GM19452 (cell line): Measurements from ENCODE around the gene CD300C.
"Not testable (repeated sequence)": the region's sequence is repeated elsewhere in the genome, so short reads cannot be mapped to it uniquely, and the experiment has no call there.

Source experiments
- ATAC-seq: cut with Tn5 transposase; IDR thresholded peaks from one replicate; pipeline ENCODE4 v1.9.1; 2021; ENCODE audit not compliant: unreplicated experiment

The CD300C gene

DNA sequence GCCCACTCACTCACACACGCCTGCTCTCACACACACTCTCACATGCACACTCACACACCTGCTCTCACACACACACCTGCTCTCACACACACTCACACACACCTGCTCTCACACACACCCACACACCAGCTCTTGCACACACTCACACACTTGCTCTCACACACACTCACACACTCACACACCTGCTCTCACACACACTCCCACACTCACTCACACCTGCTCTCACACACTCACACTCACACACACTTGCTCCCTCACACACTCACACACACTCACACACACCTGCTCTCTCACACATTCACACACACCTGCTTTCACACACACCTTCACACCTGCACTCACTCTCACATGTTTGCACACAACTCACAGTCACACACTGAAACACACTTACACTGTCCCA, 17.4 kb upstream of the CD300C start:
- ATAC-seq = no peak

DNA sequence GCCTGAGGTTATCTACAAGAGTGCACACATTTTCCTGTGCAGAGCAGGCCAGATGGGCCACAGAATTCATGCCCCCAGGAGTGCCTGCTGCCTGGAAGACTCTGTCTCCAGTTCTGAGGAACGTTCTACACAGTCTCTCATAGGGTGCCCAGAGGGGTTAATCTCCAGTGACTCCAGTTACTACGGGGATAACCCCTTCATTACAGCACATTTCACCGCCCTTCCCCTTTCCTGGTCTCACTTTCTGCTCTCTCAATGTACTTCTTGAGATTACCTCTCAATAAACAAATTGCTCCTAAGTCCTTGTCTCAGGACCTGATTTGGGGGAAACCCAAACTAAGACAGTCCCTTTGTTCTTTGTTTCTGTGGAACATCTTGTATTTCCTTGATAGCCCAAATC, 15.7 kb upstream of the CD300C start:
- ATAC-seq = no peak

DNA sequence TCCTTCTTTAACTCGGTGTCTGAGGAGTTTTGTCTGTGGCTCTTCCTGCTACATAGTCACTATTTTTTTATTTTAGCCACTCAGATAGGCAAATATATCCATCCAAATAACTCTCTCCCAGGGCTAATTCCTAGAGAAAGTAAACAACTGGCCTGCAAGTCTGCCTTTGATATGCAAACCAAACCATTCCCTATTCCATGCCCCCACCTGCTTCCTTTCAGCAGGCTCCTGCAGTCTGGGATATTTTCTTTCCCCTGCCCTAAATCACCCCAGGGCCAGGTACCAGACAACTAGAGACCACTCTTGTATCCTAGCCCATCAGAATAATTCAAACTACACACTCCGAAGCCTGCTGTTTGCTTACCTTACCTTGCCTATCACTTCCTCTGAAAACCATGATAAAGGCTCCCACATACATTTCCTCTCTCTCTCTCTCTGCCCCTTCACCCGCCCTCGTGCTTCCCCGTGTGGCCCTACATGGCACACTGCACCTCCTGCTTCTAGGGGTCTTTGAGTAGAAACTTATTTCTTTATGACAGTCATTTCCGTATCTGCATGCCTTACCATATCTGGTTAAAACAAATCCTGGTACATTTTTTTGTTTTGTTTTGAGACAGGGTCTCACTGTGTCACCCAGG, 13.1 kb upstream of the CD300C start:
- ATAC-seq = no peak

DNA sequence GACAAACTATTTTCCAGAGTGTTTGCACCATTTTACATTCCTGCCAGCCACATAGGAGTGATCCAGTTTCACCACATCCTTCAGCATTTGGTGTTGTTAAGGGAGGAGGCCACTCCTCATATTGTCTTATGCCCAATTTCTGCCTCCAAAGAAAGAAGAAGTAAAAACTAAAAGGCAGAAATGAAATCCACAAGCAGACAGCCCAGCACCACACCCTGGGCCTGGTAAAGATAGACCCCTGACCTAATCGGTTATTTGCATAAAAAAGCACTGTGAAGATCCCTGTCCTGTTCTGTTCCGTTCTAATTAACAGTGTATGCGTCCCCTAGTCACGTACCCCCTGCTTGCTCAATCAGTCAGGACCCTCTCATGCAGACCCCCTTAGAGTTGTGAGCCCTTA, 12.5 kb upstream of the CD300C start:
- ATAC-seq = not testable (repeated sequence)

DNA sequence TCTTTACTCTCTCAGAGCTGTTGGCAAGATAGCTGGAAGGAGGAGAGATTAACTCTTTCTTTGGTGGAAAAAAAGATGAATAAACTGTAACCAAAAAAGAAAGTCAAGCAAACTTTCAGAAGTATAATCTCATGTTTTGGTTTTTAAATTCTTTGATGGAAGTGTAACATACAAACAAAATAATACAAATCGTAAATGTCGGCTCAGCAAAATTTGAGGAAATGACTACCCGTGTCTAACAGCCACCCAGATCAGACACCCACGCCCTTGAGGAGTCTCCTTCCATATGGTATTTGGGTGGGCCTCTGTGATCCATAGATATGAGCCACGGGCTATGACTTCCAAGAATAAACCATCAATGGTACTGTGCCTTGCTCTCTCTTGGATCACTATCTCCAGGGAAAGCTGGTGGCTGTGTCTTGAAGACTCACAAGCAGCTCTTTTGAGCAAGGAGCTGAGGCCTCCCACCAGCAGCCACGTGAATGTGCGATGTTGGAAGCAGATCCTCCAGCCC, 9.6 kb upstream of the CD300C start:
- ATAC-seq = no peak

DNA sequence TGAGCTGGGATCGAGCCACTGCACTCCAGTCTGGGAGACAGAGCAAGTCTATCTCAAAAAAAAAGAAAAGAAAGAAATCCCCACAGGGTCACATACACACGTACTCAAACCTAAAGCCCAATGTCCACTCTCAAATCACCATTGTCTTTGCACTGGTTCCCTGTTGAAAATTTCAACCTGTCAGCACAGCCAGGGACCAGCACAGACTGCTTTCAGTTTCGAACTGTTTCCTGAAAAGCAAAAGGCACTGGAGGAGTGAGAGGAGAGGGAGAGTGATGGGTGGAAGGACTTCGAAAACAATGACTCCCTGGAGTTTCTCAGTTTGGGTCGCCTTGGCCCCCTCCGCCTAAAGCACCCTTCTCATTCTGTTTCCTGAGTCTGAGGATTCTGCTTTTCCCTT, 9.0 kb upstream of the CD300C start:
- ATAC-seq = no peak

DNA sequence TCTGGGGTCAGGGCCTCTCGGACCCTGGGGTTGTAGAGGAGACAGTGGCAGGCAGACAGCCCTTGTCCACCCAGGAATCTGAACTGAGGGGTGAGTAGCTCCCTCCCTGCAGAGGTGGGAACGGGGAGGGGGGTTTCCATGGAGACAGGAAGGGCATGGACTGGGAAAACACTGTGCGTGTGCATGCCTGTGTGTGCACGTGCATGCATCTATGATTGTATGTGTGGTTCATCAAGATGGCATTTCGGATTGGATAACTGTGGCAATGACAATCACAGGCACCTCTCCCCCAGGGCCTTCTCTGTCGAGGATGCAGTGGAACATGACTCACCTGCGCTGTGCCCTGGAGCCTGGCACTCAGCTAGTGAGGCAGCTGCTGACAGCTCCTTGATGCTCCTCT, 6.1 kb upstream of the CD300C start:
- no peak for ATAC-seq

DNA sequence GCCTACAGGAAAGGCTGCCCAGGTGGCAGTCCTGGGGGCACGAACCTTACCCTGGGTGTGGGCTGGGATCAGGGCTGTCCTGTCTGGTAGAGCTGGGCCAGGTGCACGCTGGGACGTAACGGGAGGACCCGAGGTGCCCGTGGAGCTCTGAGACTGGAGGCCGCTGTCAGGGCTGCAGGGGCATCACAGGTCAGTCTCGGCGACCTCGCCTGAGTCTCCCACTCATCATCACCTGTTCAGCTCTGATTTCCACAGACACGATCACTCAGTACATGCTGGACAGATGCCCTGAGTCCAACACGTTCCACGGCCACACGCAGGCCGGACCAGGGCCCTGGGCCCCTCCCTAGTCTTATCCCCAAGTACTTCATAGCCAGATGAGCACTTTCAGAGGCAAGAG, 4.7 kb upstream of the CD300C start:
- no peak for ATAC-seq

DNA sequence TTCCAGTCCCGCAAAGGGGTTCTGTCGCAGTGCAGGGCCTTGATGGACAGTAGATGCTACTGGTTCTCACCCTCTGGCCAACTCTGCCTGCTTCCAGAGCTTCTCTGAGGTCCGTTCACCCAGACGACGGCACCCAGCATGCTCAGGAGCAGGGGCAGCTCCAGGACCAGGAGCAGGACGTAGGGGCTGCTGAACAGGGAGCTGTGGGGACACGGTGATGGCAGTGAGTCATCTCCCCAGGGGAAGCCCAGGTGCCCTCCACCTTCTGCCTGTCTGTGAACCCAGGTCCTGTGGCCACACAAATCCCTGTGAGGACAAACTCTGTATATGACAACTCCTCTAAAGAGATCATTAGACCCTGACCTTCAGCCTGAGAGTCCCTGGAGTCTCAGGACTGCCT, 3.4 kb upstream of the CD300C start:
- ATAC-seq = no peak

DNA sequence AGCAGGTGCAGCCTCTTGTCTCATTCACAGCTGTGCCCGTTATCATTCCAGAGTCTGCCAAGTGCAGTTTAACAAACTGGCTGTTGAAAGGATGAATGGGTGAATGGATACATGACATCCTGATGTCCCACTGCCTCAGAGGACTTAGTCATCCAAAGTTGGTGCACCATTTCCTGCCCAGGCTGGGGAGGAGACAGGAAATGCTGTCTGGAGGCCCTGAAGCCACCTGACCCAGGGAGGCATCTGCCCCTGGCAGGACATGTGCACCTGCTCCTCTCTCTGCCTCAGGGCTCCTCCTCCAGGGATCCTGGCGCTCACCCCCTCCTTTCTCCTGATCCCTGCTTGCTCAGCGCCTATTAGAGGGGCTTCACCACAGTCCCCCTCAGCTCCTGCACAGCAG, 1.8 kb upstream of the CD300C start:
- ATAC-seq = no peak

DNA sequence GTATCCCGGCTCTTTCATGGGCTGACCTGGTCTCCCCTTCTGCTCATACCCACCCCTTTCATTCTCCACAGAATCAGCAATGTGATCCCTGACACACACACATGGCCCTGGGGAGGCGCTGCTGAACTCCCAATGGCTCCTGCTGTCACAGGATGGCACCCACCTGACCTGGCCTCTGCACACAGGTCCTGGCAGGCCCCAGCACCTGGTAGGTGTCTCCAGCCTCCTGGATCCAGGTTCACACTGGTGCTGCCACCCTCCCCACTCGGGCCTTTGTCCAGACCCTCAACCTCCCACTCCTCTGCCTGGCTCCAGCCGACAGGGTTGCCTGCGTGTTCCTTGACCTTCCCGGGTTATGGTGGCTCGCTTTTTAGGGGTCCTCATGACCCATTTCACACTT, 1.3 kb upstream of the CD300C start:
- ATAC-seq = no peak

DNA sequence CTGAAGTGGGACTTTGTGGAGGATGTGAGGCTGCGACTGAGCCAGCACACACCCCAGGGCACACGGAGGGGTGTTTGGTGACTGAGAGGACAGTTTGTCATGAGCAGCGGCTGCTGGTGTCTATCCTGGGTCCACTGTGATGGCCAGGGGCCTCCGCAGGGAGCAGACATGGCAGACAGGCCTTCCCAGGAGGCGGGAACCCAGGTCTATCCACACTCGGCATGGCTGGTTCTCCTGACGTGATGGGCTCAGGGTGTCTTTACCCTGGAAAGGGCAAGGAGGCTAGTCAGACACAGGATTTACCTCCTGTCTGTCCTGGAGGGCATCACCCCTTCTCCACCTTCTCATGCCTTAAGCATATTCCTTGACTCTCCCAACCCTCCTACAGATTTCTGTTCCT, 671 bp upstream of the CD300C start:
- ATAC-seq = no peak

DNA sequence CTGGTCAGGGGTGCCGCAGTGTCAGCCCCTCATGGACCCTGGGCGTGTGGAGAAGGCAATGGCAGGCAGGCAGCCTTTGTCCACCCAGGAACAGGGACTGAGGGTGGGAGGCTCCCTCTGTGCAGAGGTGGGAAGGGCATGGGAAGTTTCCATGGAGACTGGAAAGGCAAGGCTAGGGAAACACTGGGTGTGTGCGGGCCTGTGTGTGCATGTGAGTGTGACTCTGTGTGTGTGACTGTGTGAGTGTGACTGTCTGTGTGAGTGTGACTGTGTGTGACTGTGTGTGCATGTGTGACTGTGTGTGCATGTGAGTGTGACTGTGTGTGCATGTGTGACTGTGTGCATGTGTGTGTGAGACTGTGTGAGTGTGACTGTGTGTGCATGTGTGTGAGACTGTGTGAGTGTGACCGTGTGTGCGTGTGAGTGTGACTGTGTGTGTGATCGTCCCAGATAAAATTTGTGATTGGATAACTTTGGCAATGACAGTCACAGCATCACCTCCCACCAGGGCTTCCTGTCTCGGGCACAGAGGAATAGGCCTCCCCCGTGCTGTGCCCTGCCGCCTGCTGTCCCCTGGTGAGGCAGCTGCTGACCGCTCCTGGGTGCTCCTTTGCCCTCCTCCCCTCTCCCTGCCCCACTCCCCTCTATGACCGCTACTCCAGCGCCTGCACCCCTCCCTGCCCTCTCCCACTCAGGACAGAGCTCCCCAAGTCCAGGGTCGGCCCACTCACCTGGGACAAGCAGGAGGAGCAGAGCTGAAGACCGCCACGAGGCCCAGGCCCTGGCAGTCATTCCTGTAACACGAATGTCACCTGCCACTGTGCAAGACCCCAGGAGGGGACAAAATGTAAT, 698 bp downstream of the CD300C start:
- no peak for ATAC-seq

DNA sequence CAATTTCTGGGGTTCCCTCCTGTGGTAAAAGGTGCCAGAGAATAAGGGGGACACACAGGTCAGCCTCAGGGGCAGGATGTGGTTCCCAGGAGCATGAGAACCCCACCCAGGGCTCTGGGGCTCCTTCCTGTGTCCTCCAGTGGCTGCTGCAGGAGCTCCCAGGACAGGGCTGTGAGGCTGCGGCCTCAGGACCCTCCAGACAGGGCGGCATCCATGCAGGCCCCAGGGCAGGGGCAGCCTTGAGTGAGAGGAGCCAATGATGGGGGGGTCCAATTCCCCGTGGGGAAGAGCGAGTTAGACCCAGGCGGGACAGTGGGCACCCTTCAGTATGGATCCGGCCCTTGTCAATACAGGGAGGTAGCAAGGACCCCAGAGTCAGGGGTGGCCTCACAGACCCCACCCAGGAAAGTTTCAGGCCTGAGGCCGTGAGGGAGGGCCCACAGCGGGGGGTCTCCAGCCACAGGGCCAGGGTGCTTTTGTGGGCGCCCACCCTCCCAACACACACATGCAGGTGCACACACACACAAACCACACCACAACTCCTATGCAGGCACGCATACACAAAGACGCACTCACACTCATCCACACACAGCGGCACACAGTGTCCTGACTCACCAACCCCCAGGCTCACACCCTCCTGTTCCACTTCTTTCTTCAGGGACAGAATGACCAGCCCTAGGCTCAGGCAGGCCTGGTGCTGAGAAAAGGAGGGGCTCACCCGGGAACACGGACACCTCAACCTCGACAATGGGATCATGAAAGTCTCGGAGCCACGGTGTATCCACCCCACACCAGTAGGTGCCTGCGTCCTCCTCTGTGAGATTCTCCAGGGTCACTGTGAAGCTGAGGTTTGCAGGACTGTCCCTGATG, 1.8 kb downstream of the CD300C start:
- no peak for ATAC-seq

DNA sequence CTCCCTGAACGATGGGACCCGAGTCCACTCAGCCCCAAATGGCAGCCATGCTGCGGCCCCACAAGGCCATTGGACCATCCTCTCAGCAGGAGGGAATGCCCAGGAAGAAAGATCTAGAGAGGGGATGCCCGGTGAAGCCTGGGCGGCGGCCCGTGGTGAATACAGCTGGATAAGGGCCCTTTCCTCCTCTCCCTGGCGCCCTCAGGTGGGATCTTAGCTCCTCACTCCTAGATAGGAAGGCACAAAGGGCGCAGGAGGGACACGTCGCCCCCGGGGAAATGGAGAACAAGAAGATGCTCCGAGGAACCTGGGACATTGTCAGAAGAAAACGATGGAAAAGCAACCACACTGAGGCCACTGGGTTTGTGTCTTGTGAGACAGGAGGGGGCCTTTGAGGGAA, 2.5 kb downstream of the CD300C start:
- ATAC-seq = no peak

DNA sequence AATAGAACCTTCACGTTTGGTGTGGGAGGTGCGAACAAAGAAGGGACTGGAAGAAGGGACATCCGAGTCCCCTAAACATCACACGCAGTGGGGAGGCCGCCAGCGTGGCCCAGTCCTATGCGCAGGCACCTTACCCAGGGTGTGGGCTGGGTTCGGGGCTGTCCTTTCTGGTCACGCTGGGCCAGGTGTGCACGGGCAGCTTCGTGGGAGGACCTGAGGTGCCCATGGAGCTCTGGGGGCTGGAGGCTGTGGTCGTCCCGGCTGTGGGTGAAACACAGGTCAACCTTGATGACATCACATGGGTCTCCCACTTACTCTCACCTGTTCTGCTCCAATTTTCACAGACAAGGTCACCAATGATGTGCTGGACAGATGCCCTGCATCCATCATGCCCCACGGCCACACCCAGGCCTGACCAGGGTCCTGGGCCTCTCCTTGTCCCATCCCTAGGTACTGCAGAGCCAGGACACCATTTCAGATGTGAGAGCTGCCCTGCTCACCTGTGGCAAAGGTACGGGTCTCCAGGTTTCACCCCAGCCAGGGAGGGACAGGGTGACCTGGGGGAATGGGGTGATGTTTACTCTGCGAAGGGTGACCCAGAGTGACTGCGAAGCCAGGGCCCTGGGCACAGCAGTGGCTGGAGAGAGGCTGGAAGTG, 3.1 kb downstream of the CD300C start:
- ATAC-seq = no peak

DNA sequence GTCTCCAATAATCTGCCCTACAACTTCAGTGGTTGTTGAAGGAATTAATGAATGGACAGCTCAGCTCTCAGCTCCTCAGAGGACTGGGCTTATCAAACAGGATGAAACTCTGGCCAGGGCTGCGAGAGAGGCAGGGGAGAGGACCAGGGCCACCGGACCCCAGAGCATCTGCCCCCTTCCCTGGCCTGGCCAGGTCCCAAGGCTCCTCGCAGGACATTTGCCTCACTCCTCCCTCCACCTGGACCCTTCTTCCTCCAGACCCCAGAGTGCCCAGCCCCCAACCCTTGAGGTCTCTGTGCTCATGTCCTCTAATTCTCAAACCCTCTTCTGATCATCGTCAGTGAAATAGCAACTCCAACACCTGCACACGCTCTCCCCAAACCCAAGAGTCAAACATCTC, 3.7 kb downstream of the CD300C start:
- no peak for ATAC-seq

DNA sequence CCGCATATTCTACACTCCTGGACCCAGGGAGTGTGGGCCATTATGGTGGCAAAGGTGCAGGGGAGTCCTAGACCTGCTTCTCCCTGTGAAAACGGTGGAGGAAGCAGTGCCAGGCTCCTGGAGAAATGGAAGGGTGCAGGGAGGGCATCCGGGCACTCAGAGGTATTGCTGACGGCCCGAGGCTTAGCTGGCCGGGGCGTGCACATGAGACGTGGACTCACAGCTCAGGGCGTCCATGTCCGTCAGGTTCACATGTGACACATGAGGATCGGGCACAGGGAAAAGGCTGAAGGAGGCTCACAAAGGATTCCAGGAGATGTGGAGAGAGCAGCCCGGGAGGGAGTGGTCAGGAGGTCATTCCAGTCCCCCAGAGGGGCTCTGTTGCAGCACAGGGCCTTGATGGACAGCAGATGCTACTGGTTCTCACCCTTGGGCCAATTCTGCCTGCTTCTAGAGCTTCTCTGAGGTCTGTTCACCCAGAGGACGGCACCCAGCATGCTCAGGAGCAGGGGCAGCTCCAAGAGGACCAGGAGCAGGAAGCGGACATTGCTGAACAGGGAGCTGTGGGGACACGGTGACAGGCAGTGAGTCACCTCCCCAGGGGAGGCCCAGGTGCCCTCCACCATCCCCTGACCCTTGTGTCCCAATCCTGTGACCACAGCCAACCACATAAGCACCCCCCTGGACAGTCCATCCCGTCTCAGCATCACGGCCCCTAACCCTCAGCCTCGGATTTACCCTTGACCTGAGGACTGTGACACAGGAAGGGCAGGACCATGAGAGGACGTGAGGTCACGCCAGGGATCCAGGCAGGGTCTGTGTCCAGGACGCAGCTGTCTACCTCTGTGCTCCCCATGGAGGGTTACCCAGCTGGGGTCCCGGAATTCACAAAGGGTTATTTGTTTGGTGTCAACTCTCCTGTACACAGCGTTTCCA, 4.5 kb downstream of the CD300C start:
- no peak for ATAC-seq

DNA sequence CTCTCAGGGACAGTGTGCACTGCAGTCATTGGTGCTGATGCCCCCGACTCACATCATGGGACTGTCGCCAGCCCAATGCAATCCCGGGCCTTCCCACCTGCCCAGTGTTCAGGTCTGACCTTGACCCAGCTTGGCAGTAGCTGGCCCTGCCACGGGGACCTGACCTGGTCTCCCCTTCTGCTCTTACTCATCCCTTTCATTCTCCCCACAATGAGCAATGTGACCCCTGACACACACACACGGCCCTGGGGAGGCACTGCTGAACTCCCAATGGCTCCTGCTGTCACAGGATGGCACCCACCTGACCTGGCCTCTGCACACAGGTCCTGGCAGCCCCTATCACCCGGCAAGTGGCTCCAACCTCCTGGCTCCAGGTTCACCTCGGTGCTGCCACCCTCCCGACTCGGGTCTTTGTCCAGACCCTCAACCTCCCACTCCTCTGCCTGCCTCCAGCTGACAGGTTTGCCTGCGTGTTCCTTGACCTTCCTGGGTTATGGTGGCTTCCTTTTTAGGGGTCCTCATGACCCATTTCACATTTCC, 6.6 kb downstream of the CD300C start:
- no peak for ATAC-seq

DNA sequence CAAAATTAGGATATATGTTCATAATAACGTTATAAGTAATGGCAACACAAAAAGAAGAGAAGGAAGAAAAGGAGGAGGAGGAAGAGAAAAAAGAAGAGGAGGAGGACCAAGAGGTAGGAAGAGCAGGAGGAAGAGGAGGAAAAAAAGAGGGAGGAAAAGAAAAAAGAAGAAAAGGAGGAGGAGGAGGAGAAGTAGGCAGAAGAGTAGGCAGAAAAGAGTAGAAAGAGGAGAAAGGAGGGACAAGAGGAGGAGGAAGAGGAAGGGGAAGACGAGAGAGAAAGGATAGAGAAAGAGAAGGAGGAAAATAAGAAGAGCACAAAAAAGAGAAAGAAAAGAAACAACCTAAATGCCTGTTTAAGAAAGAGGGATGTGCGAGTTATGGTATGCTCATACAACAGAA, 9.0 kb downstream of the CD300C start:
- no peak for ATAC-seq
